GM18526 (cell line): ENCODE data around the gene CALN1.

Source experiments
- POLR2A ChIP-seq: IDR thresholded peaks from 3 replicates; pipeline ENCODE4 v1.6.1; 2011; ENCODE audit not compliant: insufficient read length; ENCODE audit errors: extremely low read depth

Gene CALN1

DNA sequence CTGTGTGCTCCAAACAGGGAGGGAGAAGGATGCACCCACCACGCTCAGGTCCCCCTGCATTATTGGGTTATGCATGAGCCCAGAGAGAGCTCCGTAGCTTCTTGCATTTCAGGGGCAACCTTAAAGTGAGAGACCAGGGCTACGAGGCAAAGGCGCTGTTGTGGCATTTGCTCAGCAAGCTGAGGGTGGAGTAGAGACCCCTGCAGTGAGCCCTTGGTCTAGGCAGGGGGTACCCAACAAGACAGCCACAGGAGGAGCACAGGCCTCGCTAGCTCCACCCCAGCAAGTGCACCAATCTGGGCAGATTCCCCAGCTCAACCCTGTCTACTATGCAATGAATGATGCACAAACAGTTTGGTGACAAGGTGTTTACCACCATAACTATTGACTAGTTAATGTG, 198.4 kb downstream of the CALN1 start:
- TF ChIP-seq POLR2A: no peak

GRCh38 chr7:72213081-72213480, 199.1 kb downstream of the CALN1 start:
- no peak for TF ChIP-seq POLR2A

- TF ChIP-seq POLR2A: no peak
Measured at GRCh38 chr7:72211175-72211574, 201.0 kb downstream of the CALN1 start.

GRCh38 chr7:72196176-72196575, 216.0 kb downstream of the CALN1 start:
- TF ChIP-seq POLR2A: no peak

DNA sequence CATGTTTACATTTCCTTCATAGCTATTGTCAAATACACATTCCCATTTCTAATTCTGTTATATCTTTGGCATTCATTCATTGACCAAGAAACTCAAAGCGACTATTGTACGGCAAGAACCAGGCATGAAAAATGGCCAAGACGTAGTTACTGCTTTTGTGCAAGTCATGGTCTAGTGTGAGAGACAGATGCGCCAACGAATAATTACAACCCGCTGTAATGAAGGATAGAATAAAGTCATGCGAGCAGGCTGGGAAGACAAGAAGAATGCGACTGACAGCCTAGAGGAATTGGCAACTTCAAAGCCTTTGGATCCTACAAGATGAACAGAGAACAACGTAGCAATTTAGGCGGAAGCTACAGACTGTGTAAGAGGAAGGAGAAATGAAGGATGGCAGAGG, 221.2 kb downstream of the CALN1 start:
- no peak for TF ChIP-seq POLR2A

GRCh38 chr7:72190146-72190545, 222.0 kb downstream of the CALN1 start:
- no peak for TF ChIP-seq POLR2A

DNA sequence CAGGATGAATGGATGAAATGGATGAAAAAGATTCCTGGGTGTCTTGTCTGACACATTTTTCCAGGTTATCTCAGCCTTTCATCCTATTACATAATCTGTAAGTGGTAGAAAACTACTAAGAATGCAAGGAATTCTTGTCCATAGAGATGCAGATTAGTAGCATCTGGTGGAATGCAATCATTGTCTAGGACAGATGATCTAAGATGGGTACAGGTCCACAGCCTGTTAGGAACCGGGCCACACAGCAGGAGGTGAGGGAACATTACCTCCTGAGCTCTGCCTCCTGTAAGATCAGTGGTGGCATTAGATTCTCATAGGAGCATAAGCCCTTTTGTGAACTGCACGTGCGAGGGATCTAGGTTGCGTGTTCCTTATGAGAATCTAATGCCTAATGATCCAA, 225.0 kb downstream of the CALN1 start:
- no peak for TF ChIP-seq POLR2A

- no peak for TF ChIP-seq POLR2A
Measured at GRCh38 chr7:72183835-72184234, 228.3 kb downstream of the CALN1 start.

- no peak for TF ChIP-seq POLR2A
Measured at GRCh38 chr7:72182036-72182435, 230.1 kb downstream of the CALN1 start.

GRCh38 chr7:72176875-72177274, 235.3 kb downstream of the CALN1 start:
- no peak for TF ChIP-seq POLR2A

DNA sequence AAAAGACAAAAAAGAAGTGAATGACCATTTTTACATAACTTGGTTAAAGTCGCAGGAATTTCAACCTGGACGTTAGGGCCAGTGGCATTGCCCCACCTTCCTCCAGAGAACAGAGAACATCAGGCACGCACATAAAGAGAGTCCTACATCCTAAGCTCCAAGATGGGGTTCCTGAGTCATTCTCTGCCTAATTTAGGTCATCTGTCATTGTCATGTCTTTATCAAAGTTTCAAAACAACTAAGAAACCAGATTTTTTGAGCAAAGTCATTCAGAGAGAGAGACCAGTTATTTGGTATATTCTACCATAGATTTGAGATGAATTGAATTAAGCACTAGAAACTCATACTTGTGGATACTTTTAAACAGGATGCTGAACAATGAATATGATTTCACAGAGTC, 241.7 kb downstream of the CALN1 start:
- no peak for TF ChIP-seq POLR2A

GRCh38 chr7:72163271-72163670, 248.9 kb downstream of the CALN1 start:
- no peak for TF ChIP-seq POLR2A

DNA sequence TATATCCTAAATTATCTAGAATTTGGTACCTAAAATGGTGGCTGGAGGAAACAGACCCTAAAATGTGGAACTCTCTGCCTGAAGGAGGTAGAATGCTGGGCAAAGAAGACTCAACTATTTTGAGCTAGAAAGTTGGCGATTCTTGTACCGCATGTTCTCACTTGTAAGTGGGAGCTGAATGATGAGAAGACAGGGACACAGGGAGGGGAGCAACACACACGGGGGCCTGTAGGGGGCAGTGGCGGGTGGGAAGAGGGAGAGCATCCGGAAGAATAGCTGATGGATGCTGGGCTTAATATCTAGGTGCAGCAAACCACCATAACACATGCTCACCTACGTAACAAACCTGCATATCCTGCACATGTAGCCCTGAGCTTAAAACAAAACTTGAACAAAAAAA, 250.6 kb downstream of the CALN1 start:
- TF ChIP-seq POLR2A: no peak

- TF ChIP-seq POLR2A: no peak
Measured at GRCh38 chr7:72159911-72160310, 252.2 kb downstream of the CALN1 start.

DNA sequence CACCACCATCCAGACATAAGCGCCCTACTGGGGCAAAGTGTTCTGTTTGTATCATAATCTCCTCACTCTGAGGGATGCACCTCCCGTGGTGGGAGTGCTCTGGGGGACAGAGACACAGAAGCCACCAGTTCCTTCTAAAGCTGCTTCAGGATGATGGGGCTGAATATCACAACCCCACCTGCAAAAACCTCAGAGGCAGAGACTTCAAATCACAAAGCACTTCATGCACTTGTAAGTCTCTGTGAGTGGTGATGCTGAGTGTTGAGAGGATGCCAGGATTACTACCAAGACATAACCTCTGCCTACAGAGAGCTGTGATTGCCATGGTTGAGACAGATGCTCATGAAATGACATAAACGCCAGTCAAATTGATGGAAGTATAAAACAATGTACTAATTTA, 255.5 kb downstream of the CALN1 start:
- TF ChIP-seq POLR2A: no peak

GRCh38 chr7:72153132-72153512, 259.0 kb downstream of the CALN1 start:
- no peak for TF ChIP-seq POLR2A

DNA sequence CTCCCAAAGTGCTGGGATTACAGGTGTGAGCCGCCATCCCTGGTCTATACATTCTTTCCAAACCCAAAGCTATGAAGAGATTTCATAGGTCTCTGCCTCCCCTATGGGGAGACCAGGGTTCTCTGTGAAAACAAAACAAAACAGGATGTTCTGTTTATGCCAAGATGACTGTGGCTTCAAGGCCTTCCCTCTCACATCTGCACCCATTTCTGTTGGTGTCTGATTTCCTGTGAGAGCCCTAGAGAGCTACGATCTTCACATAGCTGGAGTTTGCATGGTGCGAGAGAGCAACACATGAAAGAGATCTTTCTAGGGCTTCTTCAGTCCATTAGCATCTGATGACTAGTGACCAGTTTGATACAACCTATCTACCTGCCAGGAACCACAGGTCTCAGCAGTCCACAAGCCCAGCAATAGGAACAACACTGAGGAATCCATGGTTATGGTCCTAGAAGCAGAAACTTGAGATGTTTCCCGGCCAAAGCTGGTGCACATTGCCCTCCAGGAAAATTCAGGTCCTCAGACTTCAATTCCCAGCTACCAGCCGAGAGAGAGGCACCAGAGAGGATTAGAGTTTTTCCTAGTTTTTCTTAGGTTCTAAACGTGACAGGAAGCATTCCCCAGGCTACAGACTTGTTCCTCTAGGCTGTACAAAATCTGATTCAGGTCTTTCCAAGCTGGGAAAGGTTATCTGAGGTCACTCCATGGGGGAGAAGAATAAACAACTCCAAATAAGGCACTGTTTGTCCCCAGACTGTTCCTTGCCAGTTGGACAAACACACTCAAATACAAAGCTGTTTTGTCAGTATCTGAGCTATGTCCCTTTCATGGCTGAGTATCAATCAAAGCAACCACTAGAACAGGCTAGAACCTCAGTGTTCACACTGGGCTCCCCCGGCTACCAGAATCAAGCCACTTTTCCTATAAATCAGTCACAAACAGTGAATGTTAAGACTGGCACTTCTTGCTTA, 259.7 kb downstream of the CALN1 start:
- no peak for TF ChIP-seq POLR2A

- TF ChIP-seq POLR2A: no peak
Measured at GRCh38 chr7:72140566-72140965, 271.6 kb downstream of the CALN1 start.

DNA sequence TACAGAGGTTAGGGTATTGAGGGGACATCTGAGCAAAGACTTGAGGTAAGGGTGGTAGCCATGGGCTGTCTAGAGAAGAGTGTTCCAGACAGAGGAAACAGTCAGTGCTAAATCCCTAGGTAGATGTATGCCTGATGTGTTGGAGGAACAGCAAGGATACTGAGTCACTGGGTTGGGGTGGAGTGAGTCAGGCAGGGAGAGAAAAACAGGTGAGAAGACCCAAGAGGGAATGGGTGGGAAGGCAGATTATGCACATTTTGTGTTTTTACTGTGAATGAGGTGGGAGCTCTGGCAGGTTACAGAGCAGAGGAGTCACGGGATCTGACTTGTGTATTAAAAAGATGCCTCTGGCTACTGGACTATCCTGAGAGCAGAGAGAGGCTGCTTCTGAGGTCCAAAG, 285.0 kb downstream of the CALN1 start:
- TF ChIP-seq POLR2A: no peak
